Measurements from ENCODE around the gene SCYGR6.

DNA sequence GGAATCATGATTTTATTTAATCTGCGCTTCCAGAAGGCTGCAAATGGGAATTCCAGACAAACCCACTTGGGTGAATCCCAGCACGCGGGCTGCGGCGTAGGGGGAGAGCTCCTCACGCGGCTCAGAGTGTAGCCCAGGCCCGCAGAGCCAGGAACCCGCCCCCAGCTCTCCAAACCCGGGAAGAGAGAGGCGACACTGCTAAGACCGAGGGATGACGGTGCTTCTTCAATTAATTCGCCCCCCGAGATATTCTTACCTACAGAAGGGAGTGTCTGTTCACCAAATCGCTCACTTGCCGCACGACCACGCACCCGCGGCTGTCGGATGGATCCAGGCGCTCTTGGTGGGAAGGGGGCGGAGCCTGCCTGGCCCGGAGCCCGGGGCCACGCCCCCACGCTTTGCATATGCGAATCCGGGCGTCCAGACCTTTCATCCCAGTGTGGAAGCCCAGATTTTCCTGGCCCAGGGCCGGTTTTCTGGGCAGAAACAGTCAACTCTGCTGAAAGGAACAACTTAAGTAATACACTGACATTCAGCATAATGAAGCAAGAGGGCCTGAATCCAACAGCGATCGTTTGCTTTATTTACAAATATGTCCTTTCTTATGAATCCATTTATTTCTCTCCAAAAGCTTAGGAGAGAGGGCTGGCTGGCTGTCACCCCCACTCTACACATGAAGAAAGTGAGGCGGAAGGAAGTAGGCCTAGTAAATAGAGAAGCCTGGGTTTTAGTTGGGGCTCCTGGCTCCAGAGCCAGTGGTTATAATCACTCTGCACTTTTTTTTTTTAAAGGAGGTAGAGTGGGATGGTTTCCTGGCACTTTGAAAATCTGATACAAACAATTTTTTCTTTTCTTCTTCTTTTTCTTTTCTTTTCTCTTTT, 6.6 kb downstream of the SCYGR6 start, which contains the start of gene SLC19A3:
- TF ChIP-seq, protein P1, sequence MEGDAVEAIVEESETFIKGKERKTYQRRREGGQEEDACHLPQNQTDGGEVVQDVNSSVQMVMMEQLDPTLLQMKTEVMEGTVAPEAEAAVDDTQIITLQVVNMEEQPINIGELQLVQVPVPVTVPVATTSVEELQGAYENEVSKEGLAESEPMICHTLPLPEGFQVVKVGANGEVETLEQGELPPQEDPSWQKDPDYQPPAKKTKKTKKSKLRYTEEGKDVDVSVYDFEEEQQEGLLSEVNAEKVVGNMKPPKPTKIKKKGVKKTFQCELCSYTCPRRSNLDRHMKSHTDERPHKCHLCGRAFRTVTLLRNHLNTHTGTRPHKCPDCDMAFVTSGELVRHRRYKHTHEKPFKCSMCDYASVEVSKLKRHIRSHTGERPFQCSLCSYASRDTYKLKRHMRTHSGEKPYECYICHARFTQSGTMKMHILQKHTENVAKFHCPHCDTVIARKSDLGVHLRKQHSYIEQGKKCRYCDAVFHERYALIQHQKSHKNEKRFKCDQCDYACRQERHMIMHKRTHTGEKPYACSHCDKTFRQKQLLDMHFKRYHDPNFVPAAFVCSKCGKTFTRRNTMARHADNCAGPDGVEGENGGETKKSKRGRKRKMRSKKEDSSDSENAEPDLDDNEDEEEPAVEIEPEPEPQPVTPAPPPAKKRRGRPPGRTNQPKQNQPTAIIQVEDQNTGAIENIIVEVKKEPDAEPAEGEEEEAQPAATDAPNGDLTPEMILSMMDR (IDR thresholded peaks at IDR 0.05 in 8 of 11, conservative IDR thresholded peaks at IDR 0.05 in 3 of 11), result no peak
- TF ChIP-seq POLR2A (IDR thresholded peaks at IDR 0.05), result no peak

Data from spleen (tissue), 7 donors.